ENCODE data around the gene TP53AIP1.
A peak's percentile ranks its signal among the peaks of the same experiment; 100 is the strongest.
"Not testable (repeated sequence)": the region's sequence is repeated elsewhere in the genome, so short reads cannot be mapped to it uniquely, and the experiment has no call there.

Gene TP53AIP1

DNA sequence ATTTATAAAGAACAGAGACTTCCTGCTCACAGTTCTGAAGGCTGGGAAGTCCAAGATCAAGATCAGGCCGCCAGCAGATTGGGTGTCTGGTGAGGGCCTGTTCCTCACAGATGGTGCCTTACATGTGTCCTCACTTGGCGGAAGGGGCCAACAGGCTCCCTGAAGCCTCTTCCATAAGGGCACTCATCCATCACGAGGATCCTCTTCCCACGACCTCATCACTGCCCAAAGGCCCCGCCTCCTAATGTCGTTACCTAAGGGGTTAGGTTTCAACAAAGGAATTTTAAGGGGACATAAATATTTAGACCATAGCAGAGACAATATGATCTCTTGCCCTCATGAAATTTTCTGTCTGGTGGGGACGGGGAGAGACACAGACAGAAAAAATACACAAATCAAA is 18.6 kb downstream of the TP53AIP1 start:
- DNase-seq, result no peak

GRCh38 chr11:128921793-128922192 is 20.9 kb downstream of the TP53AIP1 start:
- DNase-seq, result no peak

DNA sequence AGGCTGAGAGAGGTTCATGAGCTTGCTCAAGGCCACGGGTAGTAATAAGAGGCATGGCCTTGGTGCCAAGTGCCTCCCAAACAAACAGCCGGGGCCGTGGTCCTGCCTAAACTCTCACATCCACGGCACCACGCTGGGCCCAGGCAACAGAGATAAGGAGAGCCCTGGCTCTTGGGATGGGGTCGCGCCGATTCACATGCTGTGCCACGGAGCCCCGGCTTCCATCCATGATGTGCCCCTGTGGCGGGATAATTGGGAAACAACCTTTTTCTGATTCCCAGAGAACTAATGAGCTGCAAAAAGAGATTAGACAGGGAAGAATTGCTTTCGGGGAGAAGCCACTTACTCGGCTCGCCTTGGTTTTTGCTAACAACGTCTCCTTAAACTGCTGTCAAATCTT is 22.0 kb downstream of the TP53AIP1 start:
- DNase-seq, result no peak

DNA sequence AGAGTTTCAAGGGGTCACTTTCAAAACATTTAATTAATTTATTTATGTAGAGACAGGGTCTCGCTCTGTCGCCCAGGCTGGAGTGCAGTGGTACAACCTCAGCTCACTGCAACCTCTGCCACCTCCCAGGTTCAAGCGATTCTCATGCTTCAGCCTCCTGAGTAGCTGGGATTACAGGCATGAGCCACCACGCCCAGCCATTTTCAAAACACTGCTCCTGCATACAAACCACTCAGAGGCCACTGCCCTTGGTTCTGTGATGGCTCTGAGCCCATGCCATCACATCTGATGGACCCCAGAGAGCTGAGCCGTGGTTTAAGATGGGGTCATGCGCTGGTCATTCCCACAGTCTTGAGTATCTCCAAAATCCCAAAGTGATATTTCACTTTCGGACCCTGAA is 23.0 kb downstream of the TP53AIP1 start:
- DNase-seq, result not testable (repeated sequence)

DNA sequence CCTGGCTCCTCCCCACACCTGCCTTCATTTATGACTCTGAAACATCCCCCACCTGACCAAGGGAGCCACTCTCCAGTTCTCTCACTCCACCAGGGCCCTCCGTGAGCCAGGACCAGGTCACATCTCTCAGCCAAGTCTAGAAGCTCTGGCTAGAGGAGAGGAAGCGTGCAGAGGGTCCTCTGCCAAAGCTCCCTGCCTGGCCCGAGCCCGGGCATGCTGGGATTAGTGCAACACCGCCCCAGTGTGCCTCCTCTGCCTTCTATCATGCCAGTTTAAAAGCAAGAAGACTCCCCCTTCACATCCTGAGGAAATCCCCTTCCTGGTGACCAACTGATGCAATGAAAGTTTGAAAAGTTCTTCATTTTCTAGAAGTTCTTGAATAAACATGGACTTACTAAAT is 23.5 kb downstream of the TP53AIP1 start:
- no peak for DNase-seq

DNA sequence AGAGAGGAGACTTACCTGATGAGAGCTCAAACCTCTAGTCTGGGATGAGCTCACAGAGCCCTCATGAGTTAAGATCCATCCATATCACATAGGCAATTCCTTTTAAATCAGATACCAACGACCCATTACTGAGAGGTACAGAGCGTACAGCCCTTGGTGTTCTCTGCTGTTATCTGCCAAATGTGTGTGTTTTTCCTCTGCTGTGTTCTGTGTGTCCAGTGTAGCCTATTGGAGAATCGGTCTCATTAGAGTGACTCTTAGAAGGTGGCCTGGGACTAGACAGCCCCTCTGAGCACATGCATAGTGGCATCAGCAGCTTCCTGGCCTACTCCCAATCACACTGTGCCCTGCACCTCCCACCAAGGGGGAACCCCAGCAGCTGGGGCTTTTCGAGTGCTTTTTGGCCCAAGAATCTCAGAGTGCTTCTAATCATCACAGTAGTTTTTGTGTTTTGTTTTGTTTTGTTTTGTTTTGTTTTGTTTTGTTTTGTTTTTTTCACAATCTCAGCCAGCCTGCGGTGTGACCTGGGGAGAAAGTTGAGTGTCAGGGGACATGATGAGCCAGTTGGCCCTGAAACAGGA is 25.4 kb downstream of the TP53AIP1 start:
- no peak for DNase-seq

DNA sequence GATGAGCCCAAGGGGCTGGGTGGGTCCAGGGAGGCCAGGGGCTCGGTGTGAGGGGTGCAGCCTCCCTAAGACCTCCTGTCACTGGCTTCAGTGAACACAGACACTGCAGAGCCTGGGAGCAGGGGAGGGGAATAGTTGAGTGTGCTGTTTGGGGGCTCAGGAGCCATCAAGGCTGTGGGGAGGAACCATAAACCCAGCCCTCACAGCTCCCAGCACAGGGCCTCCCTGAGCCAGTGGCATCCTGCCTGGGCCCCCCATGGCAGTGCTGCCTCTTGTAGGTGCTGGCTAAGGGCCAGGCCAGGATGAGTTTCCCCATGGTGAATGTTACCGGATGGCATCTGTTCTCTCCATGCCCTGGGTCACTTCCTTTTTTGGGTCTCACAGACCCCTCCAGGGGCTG is 26.0 kb downstream of the TP53AIP1 start:
- DNase-seq, result no peak

DNA sequence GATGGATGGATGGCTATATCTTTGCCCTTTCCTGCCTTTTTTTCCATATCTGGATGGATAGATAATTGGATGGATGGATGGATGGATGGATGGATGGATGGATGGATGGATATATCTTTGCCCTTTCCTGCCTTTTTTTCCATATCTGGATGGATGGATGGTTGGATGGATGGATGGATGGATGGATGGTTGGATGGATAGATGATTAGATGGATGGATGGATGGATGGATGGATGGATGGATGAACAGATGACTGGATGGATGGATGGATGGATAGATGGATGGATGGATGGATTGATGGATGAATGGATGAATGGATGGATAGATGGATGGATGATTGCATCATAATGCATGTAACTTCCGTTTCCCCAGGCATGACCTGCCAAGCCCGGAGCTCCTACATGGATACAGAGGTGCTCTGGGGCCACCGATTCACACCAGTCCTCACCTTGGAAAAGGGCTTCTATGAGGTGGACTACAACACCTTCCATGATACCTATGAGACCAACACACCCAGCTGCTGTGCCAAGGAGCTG is 26.6 kb downstream of the TP53AIP1 start:
- no peak for DNase-seq

- DNase-seq, result no peak
Observed at GRCh38 chr11:128915149-128915521, 27.5 kb downstream of the TP53AIP1 start.

GRCh38 chr11:128914216-128915148 is 28.2 kb downstream of the TP53AIP1 start:
- DNase-seq, result no peak

DNA sequence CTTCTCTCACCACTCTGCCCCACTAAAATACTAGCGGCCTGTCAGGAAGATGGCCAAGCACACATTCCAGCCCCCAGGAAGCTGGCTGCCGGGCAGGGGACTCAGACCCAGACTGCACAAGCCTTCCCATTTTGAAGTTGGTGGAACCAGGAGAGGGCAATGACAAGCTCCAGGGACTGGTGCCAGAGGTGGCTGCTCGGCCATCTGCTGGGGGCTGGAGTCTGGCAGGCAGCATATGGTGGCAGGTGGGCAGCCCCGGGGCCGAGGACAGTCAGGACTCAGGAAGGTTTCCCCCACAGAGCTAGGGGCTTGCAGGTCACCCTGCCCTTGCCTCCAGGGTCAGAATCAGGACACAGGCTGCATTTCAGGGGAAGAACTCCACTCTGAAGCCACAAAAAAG is 28.9 kb downstream of the TP53AIP1 start:
- no peak for DNase-seq

DNA sequence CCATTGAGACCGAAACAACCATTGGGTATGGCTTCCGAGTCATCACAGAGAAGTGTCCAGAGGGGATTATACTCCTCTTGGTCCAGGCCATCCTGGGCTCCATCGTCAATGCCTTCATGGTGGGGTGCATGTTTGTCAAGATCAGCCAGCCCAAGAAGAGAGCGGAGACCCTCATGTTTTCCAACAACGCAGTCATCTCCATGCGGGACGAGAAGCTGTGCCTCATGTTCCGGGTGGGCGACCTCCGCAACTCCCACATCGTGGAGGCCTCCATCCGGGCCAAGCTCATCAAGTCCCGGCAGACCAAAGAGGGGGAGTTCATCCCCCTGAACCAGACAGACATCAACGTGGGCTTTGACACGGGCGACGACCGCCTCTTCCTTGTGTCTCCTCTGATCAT is 31.0 kb downstream of the TP53AIP1 start:
- DNase-seq, result no peak

DNA sequence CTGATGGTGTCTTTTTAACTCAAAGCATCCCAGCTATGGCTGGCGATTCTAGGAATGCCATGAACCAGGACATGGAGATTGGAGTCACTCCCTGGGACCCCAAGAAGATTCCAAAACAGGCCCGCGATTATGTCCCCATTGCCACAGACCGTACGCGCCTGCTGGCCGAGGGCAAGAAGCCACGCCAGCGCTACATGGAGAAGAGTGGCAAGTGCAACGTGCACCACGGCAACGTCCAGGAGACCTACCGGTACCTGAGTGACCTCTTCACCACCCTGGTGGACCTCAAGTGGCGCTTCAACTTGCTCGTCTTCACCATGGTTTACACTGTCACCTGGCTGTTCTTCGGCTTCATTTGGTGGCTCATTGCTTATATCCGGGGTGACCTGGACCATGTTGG is 31.4 kb downstream of the TP53AIP1 start:
- no peak for DNase-seq

GRCh38 chr11:128910576-128910975 is 32.1 kb downstream of the TP53AIP1 start:
- DNase-seq, result no peak

- no peak for DNase-seq
Observed at GRCh38 chr11:128909438-128910125, 33.1 kb downstream of the TP53AIP1 start.

DNA sequence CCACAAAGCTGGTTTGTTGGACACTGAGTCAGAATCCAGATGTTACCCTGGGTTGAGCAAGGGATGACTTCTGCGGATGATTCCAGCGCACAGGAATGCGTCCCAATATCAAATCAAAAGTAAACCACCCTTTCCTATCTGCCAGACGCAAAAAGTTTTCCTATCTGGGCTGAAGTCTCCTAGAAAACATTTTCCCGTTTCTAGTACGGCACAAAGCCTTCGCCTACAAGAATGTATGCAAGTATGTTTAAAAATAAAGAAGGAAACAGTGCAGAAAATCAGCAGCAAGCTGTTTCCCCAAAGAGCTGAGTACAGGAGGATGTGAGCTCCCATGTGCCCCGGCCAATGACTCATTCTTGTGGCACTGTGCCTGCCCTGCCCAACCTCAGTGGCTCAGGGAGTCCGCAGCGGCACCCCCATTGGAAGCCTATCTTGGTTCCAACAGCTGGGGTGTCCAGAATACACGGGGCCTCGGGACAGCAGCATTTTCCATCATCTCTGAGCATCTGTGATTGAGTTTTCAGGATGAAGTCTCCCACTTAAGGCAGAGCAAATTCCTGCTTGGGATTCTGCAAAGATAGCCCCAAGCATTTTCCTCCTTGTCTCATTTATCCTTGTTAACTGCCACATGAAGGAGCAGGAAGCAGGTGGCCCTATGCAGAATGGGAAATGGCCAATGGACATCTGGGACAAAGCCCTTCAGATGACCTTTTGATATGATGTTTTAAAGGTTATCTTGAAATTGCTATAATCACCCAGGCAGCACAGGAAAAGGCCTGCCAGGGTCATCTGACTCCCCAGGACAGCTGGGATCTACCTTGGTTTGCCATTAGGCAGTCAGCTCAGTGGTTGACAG is 34.1 kb downstream of the TP53AIP1 start:
- DNase-seq, result no peak

GRCh38 chr11:128907585-128907984 is 35.1 kb downstream of the TP53AIP1 start:
- DNase-seq, result no peak

- no peak for DNase-seq
Observed at GRCh38 chr11:128906185-128907050, 36.3 kb downstream of the TP53AIP1 start.

- DNase-seq, result peak; percentile 49
Observed at GRCh38 chr11:128905345-128906184, 37.1 kb downstream of the TP53AIP1 start.

GRCh38 chr11:128904656-128905344 is 37.9 kb downstream of the TP53AIP1 start:
- no peak for DNase-seq

All from CD4-positive, alpha-beta T cell treated with Interleukin-12 subunit alpha and Interleukin-12 subunit beta, for 1 hour (primary cell).